WTC11 (cell line): ENCODE results near the gene LRTM2. TPM values are rescaled to one million over a fixed set of nuclear protein-coding genes. Genes with fewer than 3 reads are reported as not detected.

ENCODE experiments used
- ATAC-seq: fragments of 200-7000 bp; cut with Tn5 transposase; 2 replicates; pipeline ENCODE4 v1.10.0; 2021; ENCODE audit warnings: mild to moderate bottlenecking, moderate library complexity
- CTCF ChIA-PET: fragments of 300-600 bp; sonication (Branson Sonifier 250); formaldehyde crosslinking; loops from one replicate; lab custom pipeline; 2021; ENCODE audit warnings: antibody characterized with exemption; lab: Charles Lee
- POLR2A ChIA-PET: fragments of 350-600 bp; sonication (Branson Sonifier 250); formaldehyde crosslinking; loops from one replicate; lab custom pipeline; 2021; ENCODE audit warnings: antibody characterized with exemption; lab: Charles Lee
- DNase-seq: peaks from one replicate; pipeline ENCODE4 v3.0.0; 2021; ENCODE audit warnings: low spot score
- H3K27ac Mint-ChIP-seq: 2 replicates; pipeline ENCODE4 v1.8.0; 2021; ENCODE audit warnings: mixed read lengths
- H3K27me3 Mint-ChIP-seq: 2 replicates; pipeline ENCODE4 v1.8.0; 2021; ENCODE audit warnings: low read depth, mild to moderate bottlenecking, moderate library complexity, mixed read lengths
- H3K36me3 Mint-ChIP-seq: 2 replicates; pipeline ENCODE4 v1.8.0; 2021; ENCODE audit warnings: mixed read lengths
- H3K4me1 Mint-ChIP-seq: 2 replicates; pipeline ENCODE4 v1.8.0; 2022; ENCODE audit warnings: mixed read lengths
- H3K4me3 Mint-ChIP-seq: 2 replicates; pipeline ENCODE4 v1.8.0; 2021; ENCODE audit warnings: mild to moderate bottlenecking, moderate library complexity, mixed read lengths
- H3K9me3 Mint-ChIP-seq: 2 replicates; pipeline ENCODE4 v1.8.0; 2021; ENCODE audit warnings: mixed read lengths
- CBFB ChIP-seq: sonication (generic); formaldehyde crosslinking; IDR thresholded peaks from 2 replicates; pipeline ENCODE4 v1.8.1; 2022; ENCODE audit warnings: mild to moderate bottlenecking, low read depth, missing genetic modification reagents
- CREB1 ChIP-seq: sonication (generic); formaldehyde crosslinking; IDR thresholded peaks from 2 replicates; pipeline ENCODE4 v1.8.0; 2023; ENCODE audit warnings: mild to moderate bottlenecking, missing genetic modification reagents
- CREM ChIP-seq: sonication (generic); formaldehyde crosslinking; IDR thresholded peaks from 2 replicates; pipeline ENCODE4 v1.8.1; 2022; ENCODE audit warnings: mild to moderate bottlenecking, missing genetic modification reagents, moderate library complexity
- ELF4 ChIP-seq: sonication (generic); formaldehyde crosslinking; IDR thresholded peaks from 2 replicates; pipeline ENCODE4 v1.8.1; 2022; ENCODE audit warnings: low read depth, mild to moderate bottlenecking, moderate library complexity, missing genetic modification reagents
- FOXJ3 ChIP-seq: sonication (generic); formaldehyde crosslinking; IDR thresholded peaks from 2 replicates; pipeline ENCODE4 v1.9.0; 2021; ENCODE audit warnings: missing genetic modification reagents, mild to moderate bottlenecking, borderline replicate concordance
- GABPB1 ChIP-seq: sonication (generic); formaldehyde crosslinking; IDR thresholded peaks from 2 replicates; pipeline ENCODE4 v1.8.1; 2023; ENCODE audit warnings: mild to moderate bottlenecking, missing genetic modification reagents
- GTF2I ChIP-seq: fragments of 250-450 bp; sonication (Bioruptor Pico); conservative IDR thresholded peaks from 2 replicates; pipeline ENCODE4 v1.4.0; 2021; ENCODE audit warnings: mild to moderate bottlenecking
- HMGA2 ChIP-seq: fragments of 250-450 bp; sonication (Bioruptor Pico); IDR thresholded peaks from 2 replicates; pipeline ENCODE4 v1.4.0; 2021; ENCODE audit warnings: mild to moderate bottlenecking, moderate library complexity
- IRF2 ChIP-seq: sonication (generic); formaldehyde crosslinking; IDR thresholded peaks from 2 replicates; pipeline ENCODE4 v1.8.0; 2022; ENCODE audit warnings: low read depth, missing genetic modification reagents, borderline replicate concordance
- JUN ChIP-seq: sonication (generic); formaldehyde crosslinking; IDR thresholded peaks from 2 replicates; pipeline ENCODE4 v1.8.0; 2023; ENCODE audit warnings: mild to moderate bottlenecking, missing genetic modification reagents
- KAT7 ChIP-seq: sonication (generic); formaldehyde crosslinking; IDR thresholded peaks from 2 replicates; pipeline ENCODE4 v1.8.1; 2023; ENCODE audit warnings: missing genetic modification reagents, mild to moderate bottlenecking, borderline replicate concordance
- NFE2L1 ChIP-seq: sonication (generic); formaldehyde crosslinking; IDR thresholded peaks from 2 replicates; pipeline ENCODE4 v1.8.1; 2023; ENCODE audit warnings: missing genetic modification reagents
- NFYB ChIP-seq: sonication (generic); formaldehyde crosslinking; conservative IDR thresholded peaks from 2 replicates; pipeline ENCODE4 v1.8.0; 2022; ENCODE audit warnings: low read depth, missing genetic modification reagents
- NR2C2 ChIP-seq: sonication (generic); formaldehyde crosslinking; IDR thresholded peaks from 2 replicates; pipeline ENCODE4 v1.8.0; 2022; ENCODE audit warnings: mild to moderate bottlenecking, missing genetic modification reagents
- OVOL2 ChIP-seq: fragments of 250-450 bp; sonication (Bioruptor Pico); IDR thresholded peaks from 2 replicates; pipeline ENCODE4 v1.9.0; 2021; ENCODE audit warnings: mild to moderate bottlenecking, borderline replicate concordance
- PRDM15 ChIP-seq: sonication (generic); formaldehyde crosslinking; IDR thresholded peaks from 2 replicates; pipeline ENCODE4 v1.8.0; 2022; ENCODE audit warnings: missing genetic modification reagents
- RORB ChIP-seq: fragments of 250-450 bp; sonication (Bioruptor Pico); IDR thresholded peaks from 2 replicates; pipeline ENCODE4 v1.9.0; 2021; ENCODE audit warnings: mild to moderate bottlenecking
- ZNF232 ChIP-seq: sonication (generic); formaldehyde crosslinking; IDR thresholded peaks from 2 replicates; pipeline ENCODE4 v1.8.0; 2022; ENCODE audit warnings: mild to moderate bottlenecking, missing genetic modification reagents
- ZNF396 ChIP-seq: fragments of 250-450 bp; sonication (Bioruptor Pico); IDR thresholded peaks from 2 replicates; pipeline ENCODE4 v1.8.0; 2021; ENCODE audit warnings: mild to moderate bottlenecking, moderate library complexity, borderline replicate concordance
- total RNA-seq: library from RNA; stranded (reverse); gene quantifications from 3 replicates; pipeline ENCODE4 v1.2.3, GENCODE V29; 2021
- TF ChIP-seq, protein P1 (sequence below): fragments of 200-600 bp; IDR thresholded peaks from 2 replicates; pipeline ENCODE4 v1.8.0; 2022; ENCODE audit warnings: antibody characterized with exemption
- TF ChIP-seq, protein P2 (sequence below): fragments of 250-450 bp; sonication (Bioruptor Pico); conservative IDR thresholded peaks from 2 replicates; pipeline ENCODE4 v1.9.0; 2021; ENCODE audit warnings: mild to moderate bottlenecking
- TF ChIP-seq, protein P3 (sequence below): sonication (generic); formaldehyde crosslinking; IDR thresholded peaks from 2 replicates; pipeline ENCODE4 v1.8.0; 2022; ENCODE audit warnings: mild to moderate bottlenecking, missing genetic modification reagents
- TF ChIP-seq, protein P4 (sequence below): fragments of 250-450 bp; sonication (Bioruptor Pico); IDR thresholded peaks from 2 replicates; pipeline ENCODE4 v1.9.0; 2021; ENCODE audit warnings: moderate library complexity, mild to moderate bottlenecking, inconsistent platforms, borderline replicate concordance

LRTM2 gene
- total RNA-seq, 1 experiment from 2014 or later: 0.66 TPM

DNA sequence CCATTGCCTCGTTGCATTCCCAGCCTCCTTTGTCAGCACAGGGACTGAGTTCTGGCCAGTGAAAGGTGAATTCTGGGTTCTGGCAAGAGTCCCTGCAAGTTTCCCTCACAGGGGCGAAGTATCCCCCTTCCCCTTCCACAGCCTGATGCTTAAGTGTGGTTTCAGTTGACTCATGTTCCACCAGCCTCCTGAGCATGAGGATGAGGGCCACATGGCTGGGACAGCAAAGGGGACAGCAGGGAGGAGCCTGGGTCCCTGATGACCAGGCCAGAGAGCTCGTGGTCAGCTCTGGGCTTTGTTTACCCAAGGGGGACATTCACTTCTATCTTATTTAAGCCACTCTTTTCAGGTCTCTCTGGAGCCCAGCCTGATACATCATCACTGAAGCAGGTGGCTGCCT is 61.6 kb downstream of the LRTM2 start:
- Mint-ChIP-seq H3K36me3 (no peaks in the 10 kb centered on the region), H3K9me3 (no peaks in the 10 kb centered on the region), H3K4me1 (no peaks in the 10 kb centered on the region), H3K27ac (no peak overlapping the region), H3K4me3 (no peak overlapping the region), H3K27me3 (no peaks in the 10 kb centered on the region)
- TF ChIP-seq, protein P1, sequence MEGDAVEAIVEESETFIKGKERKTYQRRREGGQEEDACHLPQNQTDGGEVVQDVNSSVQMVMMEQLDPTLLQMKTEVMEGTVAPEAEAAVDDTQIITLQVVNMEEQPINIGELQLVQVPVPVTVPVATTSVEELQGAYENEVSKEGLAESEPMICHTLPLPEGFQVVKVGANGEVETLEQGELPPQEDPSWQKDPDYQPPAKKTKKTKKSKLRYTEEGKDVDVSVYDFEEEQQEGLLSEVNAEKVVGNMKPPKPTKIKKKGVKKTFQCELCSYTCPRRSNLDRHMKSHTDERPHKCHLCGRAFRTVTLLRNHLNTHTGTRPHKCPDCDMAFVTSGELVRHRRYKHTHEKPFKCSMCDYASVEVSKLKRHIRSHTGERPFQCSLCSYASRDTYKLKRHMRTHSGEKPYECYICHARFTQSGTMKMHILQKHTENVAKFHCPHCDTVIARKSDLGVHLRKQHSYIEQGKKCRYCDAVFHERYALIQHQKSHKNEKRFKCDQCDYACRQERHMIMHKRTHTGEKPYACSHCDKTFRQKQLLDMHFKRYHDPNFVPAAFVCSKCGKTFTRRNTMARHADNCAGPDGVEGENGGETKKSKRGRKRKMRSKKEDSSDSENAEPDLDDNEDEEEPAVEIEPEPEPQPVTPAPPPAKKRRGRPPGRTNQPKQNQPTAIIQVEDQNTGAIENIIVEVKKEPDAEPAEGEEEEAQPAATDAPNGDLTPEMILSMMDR: no peak
- no peak for TF ChIP-seq NFYB
- no peak for TF ChIP-seq HMGA2 (CRISPR knock-in tag)
- no peak for TF ChIP-seq KAT7 (CRISPR knock-in tag)
- no peak for TF ChIP-seq ZNF232 (CRISPR knock-in tag)
- no peak for TF ChIP-seq CBFB (CRISPR knock-in tag)
- TF ChIP-seq, protein P2, sequence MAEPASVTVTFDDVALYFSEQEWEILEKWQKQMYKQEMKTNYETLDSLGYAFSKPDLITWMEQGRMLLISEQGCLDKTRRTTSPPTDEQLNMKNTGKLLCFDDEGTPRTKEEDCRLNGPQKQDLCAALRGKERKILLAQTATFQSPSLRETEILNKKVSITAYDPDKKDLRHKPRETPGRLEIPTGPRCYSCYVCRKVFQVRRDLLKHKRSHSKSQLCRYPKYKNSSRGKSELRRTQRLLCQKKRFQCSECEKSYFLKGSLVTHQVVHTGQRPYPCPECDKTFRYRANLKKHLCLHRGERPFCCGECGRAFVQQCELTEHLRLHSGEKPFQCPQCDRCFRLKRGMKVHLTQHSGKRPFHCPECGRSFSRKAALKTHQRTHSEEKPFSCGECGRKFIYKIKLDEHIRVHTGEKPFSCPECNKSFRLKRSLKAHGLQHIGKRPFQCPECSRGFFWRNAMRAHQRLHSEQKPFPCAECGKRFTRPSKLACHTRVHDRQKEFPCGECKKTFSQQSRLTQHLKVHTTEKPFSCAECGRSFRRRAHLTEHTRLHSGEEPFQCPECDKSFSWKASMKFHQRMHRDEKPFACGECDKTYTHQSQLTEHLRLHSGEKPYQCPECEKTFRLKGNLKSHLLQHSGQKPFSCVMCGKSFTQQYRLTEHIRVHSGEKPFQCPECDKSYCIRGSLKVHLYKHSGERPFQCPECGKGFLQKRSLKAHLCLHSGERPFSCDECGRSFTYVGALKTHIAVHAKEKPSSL (CRISPR knock-in tag): no peak
- TF ChIP-seq ELF4 (CRISPR knock-in tag): no peak
- ChIA-PET CTCF (no interaction called here), POLR2A (no interaction called here)
- DNase-seq (no peak), ATAC-seq (no peak)

DNA sequence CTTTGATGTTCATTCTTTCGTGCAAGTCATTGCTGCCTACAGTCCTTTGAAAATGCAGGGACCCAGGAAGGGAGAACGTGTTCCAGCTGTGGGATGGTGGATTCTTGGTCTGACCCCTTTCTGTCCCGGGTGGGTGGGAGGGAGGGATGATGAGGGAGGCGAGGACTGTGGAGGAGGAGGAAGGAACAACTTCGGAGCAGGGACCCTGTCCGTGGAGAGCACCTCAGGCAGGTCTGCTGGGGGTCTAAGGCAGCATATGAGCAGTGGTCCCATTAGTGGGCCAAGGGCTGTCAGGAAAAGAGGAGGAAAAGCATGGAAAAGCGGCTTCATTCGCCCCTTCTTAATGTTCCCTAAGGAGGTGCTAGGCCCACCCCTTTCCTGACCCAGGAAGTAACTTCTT is 62.0 kb downstream of the LRTM2 start:
- TF ChIP-seq GABPB1 (CRISPR knock-in tag) (no peak), RORB (CRISPR knock-in tag) (no peak), KAT7 (CRISPR knock-in tag) (no peak), FOXJ3 (CRISPR knock-in tag) (no peak)
- no peaks in the 10 kb centered on the region for H3K36me3 Mint-ChIP-seq
- H3K27me3 Mint-ChIP-seq: no peaks in the 10 kb centered on the region
- no peak overlapping the region for H3K27ac Mint-ChIP-seq
- H3K9me3 Mint-ChIP-seq: no peaks in the 10 kb centered on the region
- ChIA-PET CTCF (no interaction called here), POLR2A (no interaction called here)
- ATAC-seq (no peak), DNase-seq (no peak)
- H3K4me1 Mint-ChIP-seq: no peaks in the 10 kb centered on the region
- H3K4me3 Mint-ChIP-seq: no peak overlapping the region

GRCh38 chr12:1882850-1883470 is 62.6 kb downstream of the LRTM2 start:
- TF ChIP-seq CREB1 (CRISPR knock-in tag) (no peak), PRDM15 (CRISPR knock-in tag) (no peak), OVOL2 (no peak), CREM (CRISPR knock-in tag) (no peak), ZNF396 (CRISPR knock-in tag) (no peak), ZNF232 (CRISPR knock-in tag) (no peak), CBFB (CRISPR knock-in tag) (no peak), IRF2 (CRISPR knock-in tag) (no peak), NFE2L1 (CRISPR knock-in tag) (no peak), JUN (no peak), NR2C2 (CRISPR knock-in tag) (no peak), GTF2I (no peak)
- TF ChIP-seq, protein P3, sequence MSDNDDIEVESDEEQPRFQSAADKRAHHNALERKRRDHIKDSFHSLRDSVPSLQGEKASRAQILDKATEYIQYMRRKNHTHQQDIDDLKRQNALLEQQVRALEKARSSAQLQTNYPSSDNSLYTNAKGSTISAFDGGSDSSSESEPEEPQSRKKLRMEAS (CRISPR knock-in tag): no peak
- TF ChIP-seq, protein P4, sequence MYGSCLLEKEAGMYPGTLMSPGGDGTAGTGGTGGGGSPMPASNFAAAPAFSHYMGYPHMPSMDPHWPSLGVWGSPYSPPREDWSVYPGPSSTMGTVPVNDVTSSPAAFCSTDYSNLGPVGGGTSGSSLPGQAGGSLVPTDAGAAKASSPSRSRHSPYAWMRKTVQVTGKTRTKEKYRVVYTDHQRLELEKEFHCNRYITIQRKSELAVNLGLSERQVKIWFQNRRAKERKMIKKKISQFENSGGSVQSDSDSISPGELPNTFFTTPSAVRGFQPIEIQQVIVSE: no peak
- DNase-seq (no peak), ATAC-seq (no peak)
- no peaks in the 10 kb centered on the region for H3K36me3 Mint-ChIP-seq
- CTCF ChIA-PET: no interaction called here
- H3K4me3 Mint-ChIP-seq: no peak overlapping the region
- no peaks in the 10 kb centered on the region for H3K9me3 Mint-ChIP-seq
- POLR2A ChIA-PET: no interaction called here
- H3K27me3 Mint-ChIP-seq: no peaks in the 10 kb centered on the region; the same call in 1 of the 2 replicates
- no peaks in the 10 kb centered on the region for H3K4me1 Mint-ChIP-seq
- no peak overlapping the region for H3K27ac Mint-ChIP-seq
